Endodermal cell (in vitro differentiated cells): ENCODE measurements around the gene CNTRL. TPM values are rescaled to one million over a fixed set of nuclear protein-coding genes. Genes with fewer than 3 reads are reported as not detected.
A peak's percentile ranks its signal among the peaks of the same experiment; 100 is the strongest.

Experiments
- DNase-seq: peaks from one replicate; pipeline ENCODE4 v3.0.0-alpha.2; 2017
- H3K27ac ChIP-seq: 2 replicates; pipeline ENCODE4 v1.5.1; 2013; ENCODE audit warnings: mild to moderate bottlenecking, low read depth, low read length, moderate library complexity
- H3K27me3 ChIP-seq: 2 replicates; pipeline ENCODE4 v1.6.1; 2013; ENCODE audit warnings: mild to moderate bottlenecking, low read length, moderate library complexity; ENCODE audit not compliant: insufficient read depth, control insufficient read depth, poor library complexity, severe bottlenecking
- H3K36me3 ChIP-seq: 2 replicates; pipeline ENCODE4 v1.7.0; 2013; ENCODE audit warnings: mild to moderate bottlenecking, low read length, moderate library complexity; ENCODE audit not compliant: control insufficient read depth, insufficient read depth
- H3K4me1 ChIP-seq: one replicate; pipeline ENCODE4 v1.7.0; 2013; ENCODE audit warnings: low read length; ENCODE audit not compliant: control insufficient read depth, insufficient read depth
- H3K4me3 ChIP-seq: 2 replicates; pipeline ENCODE4 v1.5.1; 2013; ENCODE audit warnings: mild to moderate bottlenecking, low read length, moderate library complexity
- H3K9ac ChIP-seq: 2 replicates; pipeline ENCODE4 v1.6.1; 2013; ENCODE audit warnings: mild to moderate bottlenecking, low read length, moderate library complexity; ENCODE audit not compliant: poor library complexity, severe bottlenecking; ENCODE audit errors: extremely low read depth
- H3K9me3 ChIP-seq: 2 replicates; pipeline ENCODE4 v1.6.1; 2013; ENCODE audit warnings: mild to moderate bottlenecking, low read length, moderate library complexity; ENCODE audit not compliant: control insufficient read depth
- H3K27ac Mint-ChIP-seq: 2 replicates; pipeline ENCODE4 v1.8.0; 2020; ENCODE audit warnings: mixed read lengths
- H3K27me3 Mint-ChIP-seq: 2 replicates; pipeline ENCODE4 v1.8.0; 2021; ENCODE audit warnings: mild to moderate bottlenecking, mixed read lengths; ENCODE audit not compliant: insufficient read depth
- H3K36me3 Mint-ChIP-seq: 2 replicates; pipeline ENCODE4 v1.8.0; 2020; ENCODE audit warnings: low read depth, mixed read lengths
- H3K4me1 Mint-ChIP-seq: 2 replicates; pipeline ENCODE4 v1.8.0; 2020; ENCODE audit warnings: mixed read lengths
- H3K4me3 Mint-ChIP-seq: 2 replicates; pipeline ENCODE4 v1.8.0; 2020; ENCODE audit warnings: mild to moderate bottlenecking, moderate library complexity, mixed read lengths
- H3K9me3 Mint-ChIP-seq: 2 replicates; pipeline ENCODE4 v1.8.0; 2020; ENCODE audit warnings: mild to moderate bottlenecking, mixed read lengths
- CTCF ChIP-seq: fragments of 200-600 bp; sonication (generic); conservative IDR thresholded peaks from 2 replicates; pipeline ENCODE4 v1.5.0; 2021; ENCODE audit warnings: antibody characterized with exemption, mild to moderate bottlenecking
- WGBS, 2 experiments: methylation state at CpG; one replicate each; pipeline versions ENCODE4 v1.1.5 to v1.1.7; 2013; ENCODE audit warnings: missing lambda C conversion rate in 2 of 2, mixed read lengths in 1 of 2; ENCODE audit not compliant: insufficient coverage in 1 of 2, insufficient read length in 1 of 2; 5-methylcytosine and 5-hydroxymethylcytosine counted together
- total RNA-seq, 2 donors: library from RNA; stranded (reverse); fragmentation: NEBNext Ultra II Directional in 1 of 2; extraction: Animal tissue kit (Norgen Biotek cat#: 25700) in 1 of 2; gene quantifications; 2 replicates in 1 of 2; 3 replicates in 1 of 2; pipeline ENCODE4 v1.2.1, GENCODE V29; 2021

Gene CNTRL
- total RNA-seq, 2 donors from 2014 or later: 18.0 to 21.0 TPM

GRCh38 chr9:121057821-121058220, 16.9 kb upstream of the CNTRL start:
- peaks cover 3% of the 10 kb centered on the region for H3K9me3 ChIP-seq
- peak overlapping the region; percentile 19 for H3K9ac ChIP-seq
- Mint-ChIP-seq H3K9me3 (no peaks in the 10 kb centered on the region), H3K4me3 (no peak overlapping the region), H3K36me3 (no peaks in the 10 kb centered on the region), H3K27me3 (no peaks in the 10 kb centered on the region), H3K4me1 (peaks cover 64% of the 10 kb centered on the region), H3K27ac (no peak overlapping the region)
- TF ChIP-seq CTCF: no peak
- peak overlapping the region; percentile 66 for H3K4me3 ChIP-seq
- 53 to 75% methylated on average over 5 of the region's 5 CpGs for WGBS, 2 experiments
- H3K4me1 ChIP-seq: peaks cover 31% of the 10 kb centered on the region
- H3K36me3 ChIP-seq: no peaks in the 10 kb centered on the region
- DNase-seq: no peak
- no peaks in the 10 kb centered on the region for H3K27me3 ChIP-seq
- H3K27ac ChIP-seq: no peak overlapping the region

- TF ChIP-seq CTCF: no peak
- Histone ChIP-seq H3K9me3 (peaks cover 3% of the 10 kb centered on the region), H3K27me3 (no peaks in the 10 kb centered on the region), H3K36me3 (no peaks in the 10 kb centered on the region), H3K4me3 (no peak overlapping the region), H3K27ac (no peak overlapping the region), H3K4me1 (peaks cover 20% of the 10 kb centered on the region), H3K9ac (no peak overlapping the region)
- no peaks in the 10 kb centered on the region for H3K36me3 Mint-ChIP-seq
- DNase-seq: no peak
- no peak overlapping the region for H3K4me3 Mint-ChIP-seq
- no peaks in the 10 kb centered on the region for H3K9me3 Mint-ChIP-seq
- peaks cover 1% of the 10 kb centered on the region for H3K27me3 Mint-ChIP-seq
- 98 to 100% methylated on average over 2 to 6 of the region's 6 CpGs for WGBS, 2 experiments
- H3K4me1 Mint-ChIP-seq: peaks cover 55% of the 10 kb centered on the region
- no peak overlapping the region for H3K27ac Mint-ChIP-seq
Observed at GRCh38 chr9:121059513-121059912, 15.2 kb upstream of the CNTRL start.

DNA sequence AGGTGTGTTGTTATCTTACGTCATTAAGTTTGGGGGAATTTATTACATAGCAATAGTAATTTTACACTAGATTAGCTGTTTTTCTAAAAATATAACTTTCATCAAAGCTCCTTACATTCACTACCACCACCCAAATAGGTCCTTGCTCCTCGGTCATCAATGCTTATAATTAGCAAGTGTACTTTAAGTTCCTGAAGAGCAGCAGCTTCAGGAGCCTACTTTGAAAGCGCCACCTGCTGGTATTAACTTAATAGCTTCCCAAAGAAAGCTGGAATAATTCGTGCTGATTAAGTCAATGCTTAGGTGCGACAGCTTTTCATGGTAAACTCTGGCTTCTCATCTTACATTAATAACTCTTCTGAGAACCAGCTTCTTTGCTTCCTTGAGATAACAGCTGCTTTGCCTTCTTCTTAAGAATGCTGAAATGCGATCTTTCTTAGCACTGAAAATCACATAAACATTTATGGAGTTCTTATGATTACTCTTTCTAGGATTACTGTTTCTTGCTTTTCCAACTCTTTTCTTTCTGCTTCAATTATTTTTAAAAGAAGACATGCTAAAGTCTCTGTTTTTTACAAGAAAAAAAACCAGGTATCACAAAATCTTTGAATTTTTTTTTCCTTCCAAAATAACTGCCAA, 14.6 kb upstream of the CNTRL start:
- Histone ChIP-seq H3K27me3 (no peaks in the 10 kb centered on the region), H3K9me3 (peaks cover 3% of the 10 kb centered on the region), H3K4me3 (no peak overlapping the region), H3K27ac (no peak overlapping the region), H3K9ac (no peak overlapping the region), H3K36me3 (no peaks in the 10 kb centered on the region), H3K4me1 (peaks cover 20% of the 10 kb centered on the region)
- WGBS, 2 experiments: 32 to 34% methylated on average over 4 to 6 of the region's 6 CpGs
- H3K36me3 Mint-ChIP-seq: no peaks in the 10 kb centered on the region
- peak; percentile 60 for DNase-seq
- H3K9me3 Mint-ChIP-seq: no peaks in the 10 kb centered on the region
- peak; percentile 86 for TF ChIP-seq CTCF
- no peak overlapping the region for H3K27ac Mint-ChIP-seq
- H3K27me3 Mint-ChIP-seq: peaks cover 1% of the 10 kb centered on the region
- peaks cover 49% of the 10 kb centered on the region for H3K4me1 Mint-ChIP-seq
- H3K4me3 Mint-ChIP-seq: no peak overlapping the region
